Sigmoid colon (tissue), 7 donors: ENCODE results near the gene NLRC3. TPM values are rescaled to one million over a fixed set of nuclear protein-coding genes. Genes with fewer than 3 reads are reported as not detected.

Experiments
- DNase-seq: peaks from one replicate; pipeline ENCODE4 v3.0.0-alpha.2; 2019
- H3K27ac ChIP-seq, 4 donors: fragments of 200-600 bp; sonication (generic); one replicate each; pipeline ENCODE4 v1.5.1; 2016 to 2019; ENCODE audit warnings: mild to moderate bottlenecking in 1 of 4
- H3K27me3 ChIP-seq, 3 donors: fragments of 200-600 bp; sonication (generic); one replicate each; pipeline ENCODE4 v1.5.1; 2019; ENCODE audit warnings: mild to moderate bottlenecking in 1 of 3
- H3K36me3 ChIP-seq, 4 donors: fragments of 200-600 bp; sonication (generic); one replicate each; pipeline ENCODE4 v1.5.1; 2016 to 2019
- H3K4me1 ChIP-seq, 4 donors: fragments of 200-600 bp; sonication (generic); one replicate each; pipeline ENCODE4 v1.5.1; 2017 to 2019
- H3K4me3 ChIP-seq, 4 donors: fragments of 200-600 bp; sonication (generic); one replicate each; pipeline ENCODE4 v1.5.1; 2017 to 2019; ENCODE audit warnings: mild to moderate bottlenecking in 2 of 4, moderate library complexity in 1 of 4
- H3K9me3 ChIP-seq, 4 donors: fragments of 200-600 bp in 3 of 4; sonication (generic) in 3 of 4; one replicate each; pipeline versions ENCODE4 v1.5.1 to v1.6.1; 2013 to 2019
- EP300 ChIP-seq, 4 donors: sonication (generic); formaldehyde crosslinking; IDR thresholded peaks; one replicate each; pipeline ENCODE4 v1.6.1; 2017; ENCODE audit warnings: antibody characterized with exemption in 4 of 4
- POLR2A ChIP-seq, 2 donors: fragments of 450-650 bp; IDR thresholded peaks; one replicate each; pipeline ENCODE4 v1.6.1; 2016; ENCODE audit warnings: antibody characterized with exemption in 2 of 2, mild to moderate bottlenecking in 2 of 2, moderate library complexity in 2 of 2
- POLR2AphosphoS5 ChIP-seq, 4 donors: sonication (generic); formaldehyde crosslinking; IDR thresholded peaks; one replicate each; pipeline ENCODE4 v1.6.1; 2017; ENCODE audit warnings: antibody characterized with exemption in 4 of 4
- WGBS, 2 donors: extraction: QIAGEN DNeasy Blood & Tissue Kit; methylation state at CpG; one replicate each; pipeline ENCODE4 v1.1.7; 2013; 5-methylcytosine and 5-hydroxymethylcytosine counted together
- intact Hi-C: fragments of 100-400 bp; cut with DNase I; formaldehyde crosslinking; loops from one replicate; pipeline ENCODE4 v1.15.1; 2023
- polyA plus RNA-seq, 3 donors: library from polyadenylated mRNA; stranded (reverse); fragments of 200-250 nt; gene quantifications; one replicate each; pipeline ENCODE4 v1.2.3, GENCODE V29; 2013
- total RNA-seq, 4 donors: library from RNA; depleted of rRNA; stranded (reverse); fragments of >200 nt; gene quantifications; one replicate each; pipeline ENCODE4 v1.1.0, GENCODE V29; 2016
- TF ChIP-seq, protein P1 (sequence below), 4 experiments: fragments of 450-650 bp in 3 of 4; fragments of 200-600 bp in 1 of 4; IDR thresholded peaks; one replicate each; pipeline ENCODE4 v1.5.1; 2016 to 2019; ENCODE audit warnings: antibody characterized with exemption in 4 of 4, mild to moderate bottlenecking in 3 of 4, moderate library complexity in 2 of 4
- donor health status: healthy with polysubstance abuse.
- donor health status: Bipolar disorder and iron deficiency.
- donor health status: healthy.

Gene NLRC3
- total and polyA plus RNA-seq, 7 donors, result under 0.01 to 7.0 (median 0.27) TPM; not detected in 2

DNA sequence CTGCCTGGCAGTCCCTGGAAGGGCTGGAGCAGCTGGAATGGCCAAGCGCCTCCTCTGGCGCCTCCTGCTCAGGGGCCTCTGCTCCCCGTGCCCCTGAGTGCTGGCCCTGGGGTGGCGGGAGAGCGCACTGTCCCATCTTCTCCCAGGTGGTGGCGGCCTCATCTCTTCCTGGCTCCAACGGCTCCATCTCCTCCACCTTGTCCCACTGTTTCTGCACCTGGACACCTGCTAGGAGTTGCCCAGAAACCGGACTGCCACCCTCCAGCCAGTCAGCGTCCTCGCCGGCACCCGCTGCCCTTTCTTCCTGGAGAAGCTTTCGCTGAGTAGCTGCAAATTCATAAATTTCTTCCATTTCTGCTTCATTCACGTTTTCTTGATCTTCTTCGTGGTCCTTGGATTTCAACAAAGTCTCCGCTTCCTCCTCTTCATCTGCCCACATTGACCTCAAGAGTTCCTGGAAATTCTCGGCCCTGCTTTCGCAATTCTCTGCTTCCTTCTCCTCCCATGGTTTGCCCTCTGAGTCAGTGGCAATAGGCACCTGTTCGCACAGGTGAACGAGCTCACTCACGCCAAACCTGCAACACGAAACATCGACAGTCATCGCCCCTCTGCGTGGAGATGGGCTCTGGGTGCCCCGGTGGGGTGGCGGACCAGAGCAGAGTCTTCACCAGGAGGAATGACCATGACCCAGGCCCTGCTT lies 13.7 kb upstream of the NLRC3 start:
- Histone ChIP-seq H3K27me3 (no peaks in the 10 kb centered on the region), H3K36me3 (peaks cover 0 to 6% (median 0%) of the 10 kb centered on the region in 4 donors), H3K4me3 (no peak overlapping the region), H3K27ac (no peak overlapping the region), H3K4me1 (peaks cover 0 to 11% (median 3%) of the 10 kb centered on the region in 4 donors), H3K9me3 (no peaks in the 10 kb centered on the region)
- no peak for DNase-seq
- no peak for TF ChIP-seq EP300 (IDR thresholded peaks at IDR 0.05)
- TF ChIP-seq, protein P1, sequence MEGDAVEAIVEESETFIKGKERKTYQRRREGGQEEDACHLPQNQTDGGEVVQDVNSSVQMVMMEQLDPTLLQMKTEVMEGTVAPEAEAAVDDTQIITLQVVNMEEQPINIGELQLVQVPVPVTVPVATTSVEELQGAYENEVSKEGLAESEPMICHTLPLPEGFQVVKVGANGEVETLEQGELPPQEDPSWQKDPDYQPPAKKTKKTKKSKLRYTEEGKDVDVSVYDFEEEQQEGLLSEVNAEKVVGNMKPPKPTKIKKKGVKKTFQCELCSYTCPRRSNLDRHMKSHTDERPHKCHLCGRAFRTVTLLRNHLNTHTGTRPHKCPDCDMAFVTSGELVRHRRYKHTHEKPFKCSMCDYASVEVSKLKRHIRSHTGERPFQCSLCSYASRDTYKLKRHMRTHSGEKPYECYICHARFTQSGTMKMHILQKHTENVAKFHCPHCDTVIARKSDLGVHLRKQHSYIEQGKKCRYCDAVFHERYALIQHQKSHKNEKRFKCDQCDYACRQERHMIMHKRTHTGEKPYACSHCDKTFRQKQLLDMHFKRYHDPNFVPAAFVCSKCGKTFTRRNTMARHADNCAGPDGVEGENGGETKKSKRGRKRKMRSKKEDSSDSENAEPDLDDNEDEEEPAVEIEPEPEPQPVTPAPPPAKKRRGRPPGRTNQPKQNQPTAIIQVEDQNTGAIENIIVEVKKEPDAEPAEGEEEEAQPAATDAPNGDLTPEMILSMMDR (IDR thresholded peaks at IDR 0.05), result no peak
- no peak for TF ChIP-seq POLR2A (IDR thresholded peaks at IDR 0.05)
- no peak for TF ChIP-seq POLR2AphosphoS5 (IDR thresholded peaks at IDR 0.05)
- WGBS, 2 donors, result 89 to 92% methylated on average over 27 of the region's 27 CpGs
- intact Hi-C loops, result no loop called here

DNA sequence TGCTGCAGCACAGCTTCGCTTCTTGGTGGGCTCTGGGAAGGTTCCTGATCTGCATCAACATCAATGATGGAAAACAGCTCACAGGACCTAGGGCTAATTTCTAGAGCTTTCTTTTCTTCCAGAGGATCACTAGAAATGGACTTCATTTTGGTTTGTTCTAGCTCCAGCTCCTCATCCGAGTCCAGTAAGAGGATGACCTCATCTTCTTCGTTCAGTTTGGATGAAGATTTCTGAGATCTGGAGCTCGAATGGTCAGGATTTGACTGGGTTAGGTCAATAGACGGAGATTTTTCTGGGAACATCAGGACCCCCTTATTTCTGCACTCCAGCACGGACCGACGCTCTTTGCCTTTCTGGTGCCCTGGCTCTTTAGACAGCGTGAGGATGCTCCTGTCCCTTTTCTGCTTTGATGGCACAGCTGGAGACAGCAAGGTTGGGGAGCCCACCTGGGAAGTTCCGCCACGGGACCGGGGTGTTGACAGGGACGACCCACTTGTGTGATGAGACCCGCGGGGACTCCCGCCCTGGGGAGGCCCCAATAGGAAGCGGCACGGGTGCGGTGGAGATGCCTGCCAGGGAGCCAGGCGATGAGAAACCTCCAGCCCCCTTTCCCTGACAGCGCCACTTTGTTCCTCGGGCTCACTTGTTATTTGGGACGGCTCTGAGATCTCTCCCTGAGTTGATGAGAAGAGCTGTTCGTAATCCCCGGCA lies 12.9 kb upstream of the NLRC3 start:
- H3K27me3 ChIP-seq, result no peaks in the 10 kb centered on the region
- no peak overlapping the region for H3K27ac ChIP-seq
- peaks cover 0 to 11% (median 3%) of the 10 kb centered on the region in 4 donors for H3K4me1 ChIP-seq
- H3K9me3 ChIP-seq, result no peaks in the 10 kb centered on the region
- 91 to 95% methylated on average over 25 of the region's 25 CpGs for WGBS, 2 donors
- intact Hi-C loops, result no loop called here
- H3K4me3 ChIP-seq, result no peak overlapping the region
- no peak for DNase-seq
- TF ChIP-seq EP300 (IDR thresholded peaks at IDR 0.05) (no peak), POLR2A (IDR thresholded peaks at IDR 0.05) (no peak), POLR2AphosphoS5 (IDR thresholded peaks at IDR 0.05) (no peak)
- TF ChIP-seq, protein P1 (IDR thresholded peaks at IDR 0.05), result no peak
- H3K36me3 ChIP-seq, result peaks cover 0 to 3% (median 0%) of the 10 kb centered on the region in 4 donors

DNA sequence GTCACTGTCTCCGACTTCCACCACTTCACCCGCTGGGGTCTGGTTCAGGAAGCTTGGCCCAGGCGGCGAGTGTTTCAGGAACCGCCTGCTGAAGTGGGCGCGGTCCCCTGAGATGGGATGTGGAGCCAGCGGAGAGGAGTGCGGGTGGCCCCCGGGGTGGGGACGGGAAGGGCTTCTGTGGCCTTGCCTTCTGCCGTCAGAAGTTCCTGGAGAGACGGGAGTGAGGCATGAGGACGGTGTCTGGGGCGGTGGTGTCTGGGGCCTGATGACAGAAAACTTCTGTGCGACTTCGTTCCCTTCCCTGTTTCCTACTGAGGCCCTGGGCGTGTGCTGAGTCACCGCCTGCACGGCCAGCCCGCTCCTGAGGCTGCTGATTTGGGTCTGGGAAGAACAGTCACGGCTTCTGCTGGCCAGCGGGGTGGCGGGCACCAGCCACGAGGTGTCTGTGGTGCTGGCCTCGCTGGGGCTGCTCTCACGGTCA lies 12.3 kb upstream of the NLRC3 start:
- Histone ChIP-seq H3K27ac (no peak overlapping the region), H3K27me3 (no peaks in the 10 kb centered on the region), H3K4me3 (no peak overlapping the region), H3K4me1 (peaks cover 0 to 11% (median 3%) of the 10 kb centered on the region in 4 donors), H3K9me3 (no peaks in the 10 kb centered on the region), H3K36me3 (peaks cover 0 to 3% (median 1%) of the 10 kb centered on the region in 4 donors)
- DNase-seq, result no peak
- intact Hi-C loops, result no loop called here
- 74 to 93% methylated on average over 27 of the region's 27 CpGs for WGBS, 2 donors
- no peak for TF ChIP-seq POLR2AphosphoS5 (IDR thresholded peaks at IDR 0.05)
- no peak for TF ChIP-seq POLR2A (IDR thresholded peaks at IDR 0.05)
- no peak for TF ChIP-seq EP300 (IDR thresholded peaks at IDR 0.05)
- TF ChIP-seq, protein P1 (IDR thresholded peaks at IDR 0.05), result no peak

DNA sequence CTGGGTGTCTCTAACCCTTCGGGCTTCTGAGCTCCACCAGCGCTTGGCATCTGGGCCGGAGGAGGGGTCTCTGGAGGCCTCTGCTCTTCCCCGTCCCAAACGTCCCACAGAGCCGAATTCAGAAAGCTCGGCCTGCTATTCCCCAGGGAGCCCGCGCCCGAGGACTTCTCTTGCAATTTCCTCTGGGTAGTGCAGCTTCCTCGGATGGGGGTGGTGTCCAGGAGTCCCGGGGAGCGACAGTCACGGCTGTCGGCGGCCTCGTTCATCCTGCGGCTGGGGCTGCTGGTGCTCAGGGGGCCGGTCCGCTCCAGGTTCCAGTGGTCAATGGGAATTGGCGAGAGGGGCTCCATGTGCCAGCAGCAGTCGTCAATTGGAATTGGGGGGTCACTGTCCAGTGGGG lies 11.8 kb upstream of the NLRC3 start:
- peaks cover 0 to 8% (median 5%) of the 10 kb centered on the region in 4 donors for H3K36me3 ChIP-seq
- H3K9me3 ChIP-seq, result no peaks in the 10 kb centered on the region
- intact Hi-C loops, result no loop called here

More for the DNA sequence above, 11.8 kb upstream of the NLRC3 start:
- 92 to 97% methylated on average over 22 of the region's 22 CpGs for WGBS, 2 donors
- H3K4me1 ChIP-seq, result peaks cover 0 to 11% (median 3%) of the 10 kb centered on the region in 4 donors
- H3K27ac ChIP-seq, result no peak overlapping the region
- no peak overlapping the region for H3K4me3 ChIP-seq
- TF ChIP-seq, protein P1 (IDR thresholded peaks at IDR 0.05), result no peak
- TF ChIP-seq POLR2A (IDR thresholded peaks at IDR 0.05) (no peak), POLR2AphosphoS5 (IDR thresholded peaks at IDR 0.05) (no peak), EP300 (IDR thresholded peaks at IDR 0.05) (no peak)
- DNase-seq, result no peak
- H3K27me3 ChIP-seq, result no peaks in the 10 kb centered on the region
